Smooth muscle cell (in vitro differentiated cells): ENCODE data around the gene C6orf136. TPM values are rescaled to one million over a fixed set of nuclear protein-coding genes. Genes with fewer than 3 reads are reported as not detected.
"Not testable (repeated sequence)": the region's sequence is repeated elsewhere in the genome, so short reads cannot be mapped to it uniquely, and the experiment has no call there.

Experiments
- DNase-seq: peaks from one replicate; lab custom pipeline; 2025; ENCODE audit not compliant: unreplicated experiment; lab: John Stamatoyannopoulos, UW
- H2AFZ ChIP-seq: fragments of 200-600 bp; sonication (generic); 2 replicates; pipeline ENCODE4 v1.6.0; 2016; ENCODE audit warnings: antibody characterized with exemption, low read depth, mild to moderate bottlenecking
- H3F3A ChIP-seq: fragments of 200-600 bp; sonication (generic); 2 replicates; pipeline ENCODE4 v1.6.0; 2017; ENCODE audit warnings: antibody characterized with exemption, low read depth
- H3K27ac ChIP-seq: fragments of 200-600 bp; sonication (generic); 2 replicates; pipeline ENCODE4 v1.5.1; 2016; ENCODE audit warnings: low read depth, mild to moderate bottlenecking
- H3K27me3 ChIP-seq: fragments of 200-600 bp; sonication (generic); 2 replicates; pipeline ENCODE4 v1.6.1; 2016; ENCODE audit warnings: low read depth, mild to moderate bottlenecking
- H3K36me3 ChIP-seq: fragments of 200-600 bp; sonication (generic); 2 replicates; pipeline ENCODE4 v1.5.1; 2016; ENCODE audit warnings: low read depth
- H3K4me1 ChIP-seq: fragments of 200-600 bp; sonication (generic); 2 replicates; pipeline ENCODE4 v1.5.1; 2016; ENCODE audit warnings: low read depth
- H3K4me2 ChIP-seq: fragments of 200-600 bp; sonication (generic); 2 replicates; pipeline ENCODE4 v1.6.0; 2016; ENCODE audit warnings: mild to moderate bottlenecking
- H3K4me3 ChIP-seq: fragments of 200-600 bp; sonication (generic); 2 replicates; pipeline ENCODE4 v1.5.1; 2016; ENCODE audit warnings: mild to moderate bottlenecking
- H3K79me2 ChIP-seq: fragments of 200-600 bp; sonication (generic); 2 replicates; pipeline ENCODE4 v1.6.0; 2016; ENCODE audit warnings: low read depth, mild to moderate bottlenecking
- H3K9ac ChIP-seq: fragments of 200-600 bp; sonication (generic); 2 replicates; pipeline ENCODE4 v1.6.0; 2016; ENCODE audit warnings: low read depth
- H3K9me3 ChIP-seq: fragments of 200-600 bp; sonication (generic); replicated peaks from 2 replicates; pipeline ENCODE4 v1.5.1; 2016; ENCODE audit warnings: low read depth
- H4K20me1 ChIP-seq: fragments of 200-600 bp; sonication (generic); 2 replicates; pipeline ENCODE4 v1.6.0; 2016; ENCODE audit warnings: low read depth
- WGBS: methylation state at CpG from one replicate; pipeline ENCODE4 v1.1.7; 2016; ENCODE audit warnings: low lambda C conversion rate; 5-methylcytosine and 5-hydroxymethylcytosine counted together
- polyA plus RNA-seq: library from polyadenylated mRNA; unstranded; fragments of >200 nt; fragmentation: Nextera tagmentation; extraction: Ambion mirVana; gene quantifications from 2 replicates; pipeline ENCODE4 v1.2.1, GENCODE V29; 2016
- total RNA-seq: library from RNA; depleted of rRNA; stranded (reverse); fragments of >200 nt; gene quantifications from 2 replicates; pipeline ENCODE4 v1.2.3, GENCODE V29; 2014
- TF ChIP-seq, protein P1 (sequence below): fragments of 200-600 bp; sonication (generic); IDR thresholded peaks from 2 replicates; pipeline ENCODE4 v1.5.1; 2017; ENCODE audit warnings: borderline replicate concordance, mild to moderate bottlenecking, antibody characterized with exemption; ENCODE audit not compliant: insufficient read depth, poor library complexity, severe bottlenecking

C6orf136 gene
- total and polyA plus RNA-seq, 2 experiments from 2014 or later = 1.8 to 5.3 TPM

DNA sequence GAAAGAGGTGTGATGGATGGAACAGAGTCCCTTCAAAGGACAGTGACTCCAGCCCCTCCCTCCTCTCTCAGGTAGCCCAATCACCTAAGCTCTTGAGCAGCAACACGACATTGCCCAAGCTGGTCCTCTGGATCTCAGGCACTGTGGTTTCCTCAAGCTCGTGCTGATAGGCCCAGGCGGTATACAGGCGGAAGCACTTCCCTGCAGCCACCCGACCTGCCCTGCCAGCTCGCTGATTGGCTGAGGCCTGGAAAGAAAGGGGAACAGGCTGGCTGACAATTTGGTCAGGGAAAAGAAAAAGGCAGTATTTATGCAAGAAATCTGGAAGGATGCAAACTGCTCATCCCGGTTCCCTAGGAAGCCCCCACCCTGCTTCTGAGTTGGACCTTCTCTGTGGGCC lies 9.6 kb downstream of the C6orf136 start:
- H3K27me3 ChIP-seq = no peaks in the 10 kb centered on the region
- no peak overlapping the region for H3K27ac ChIP-seq

DNA sequence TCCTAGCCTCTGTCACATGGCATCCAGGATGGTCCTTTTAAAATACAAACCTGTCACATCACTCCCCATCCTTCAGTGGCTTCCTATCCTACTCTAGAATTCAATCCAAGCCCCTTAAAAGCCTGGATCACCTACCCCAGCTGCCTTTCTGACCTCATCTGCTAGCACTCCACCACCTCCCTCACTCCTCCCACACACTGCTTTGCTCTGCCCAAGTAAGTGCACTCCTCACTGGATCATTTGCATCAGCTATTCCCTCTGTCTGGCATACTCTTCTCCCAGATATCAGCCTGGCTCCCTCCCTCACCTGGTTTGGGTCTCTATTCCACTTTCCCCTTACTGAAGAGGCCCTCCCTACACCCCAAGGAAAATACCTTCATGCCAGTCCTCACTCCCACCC lies 10.5 kb downstream of the C6orf136 start:
- H3K9me3 ChIP-seq = no peaks in the 10 kb centered on the region
- H3K4me2 ChIP-seq = no peak overlapping the region
- H2AFZ ChIP-seq = no peak overlapping the region
- no peaks in the 10 kb centered on the region for H4K20me1 ChIP-seq
- H3K79me2 ChIP-seq = no peaks in the 10 kb centered on the region
- H3K36me3 ChIP-seq = peaks cover 3% of the 10 kb centered on the region
- no peaks in the 10 kb centered on the region for H3K27me3 ChIP-seq
- DNase-seq = no peak
- no peak overlapping the region for H3K9ac ChIP-seq
- no peaks in the 10 kb centered on the region for H3F3A ChIP-seq
- TF ChIP-seq, protein P1, sequence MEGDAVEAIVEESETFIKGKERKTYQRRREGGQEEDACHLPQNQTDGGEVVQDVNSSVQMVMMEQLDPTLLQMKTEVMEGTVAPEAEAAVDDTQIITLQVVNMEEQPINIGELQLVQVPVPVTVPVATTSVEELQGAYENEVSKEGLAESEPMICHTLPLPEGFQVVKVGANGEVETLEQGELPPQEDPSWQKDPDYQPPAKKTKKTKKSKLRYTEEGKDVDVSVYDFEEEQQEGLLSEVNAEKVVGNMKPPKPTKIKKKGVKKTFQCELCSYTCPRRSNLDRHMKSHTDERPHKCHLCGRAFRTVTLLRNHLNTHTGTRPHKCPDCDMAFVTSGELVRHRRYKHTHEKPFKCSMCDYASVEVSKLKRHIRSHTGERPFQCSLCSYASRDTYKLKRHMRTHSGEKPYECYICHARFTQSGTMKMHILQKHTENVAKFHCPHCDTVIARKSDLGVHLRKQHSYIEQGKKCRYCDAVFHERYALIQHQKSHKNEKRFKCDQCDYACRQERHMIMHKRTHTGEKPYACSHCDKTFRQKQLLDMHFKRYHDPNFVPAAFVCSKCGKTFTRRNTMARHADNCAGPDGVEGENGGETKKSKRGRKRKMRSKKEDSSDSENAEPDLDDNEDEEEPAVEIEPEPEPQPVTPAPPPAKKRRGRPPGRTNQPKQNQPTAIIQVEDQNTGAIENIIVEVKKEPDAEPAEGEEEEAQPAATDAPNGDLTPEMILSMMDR = no peak
- H3K27ac ChIP-seq = no peak overlapping the region
- no peaks in the 10 kb centered on the region for H3K4me1 ChIP-seq
- H3K4me3 ChIP-seq = no peak overlapping the region

More for the DNA sequence above, 9.6 kb downstream of the C6orf136 start:
- TF ChIP-seq, protein P1 = no peak
- Histone ChIP-seq H3K4me2 (no peak overlapping the region), H3K4me1 (no peaks in the 10 kb centered on the region), H3K36me3 (peaks cover 7% of the 10 kb centered on the region), H4K20me1 (no peaks in the 10 kb centered on the region), H3F3A (no peaks in the 10 kb centered on the region), H3K9me3 (no peaks in the 10 kb centered on the region), H3K79me2 (no peaks in the 10 kb centered on the region), H3K9ac (no peak overlapping the region), H2AFZ (no peak overlapping the region), H3K4me3 (no peak overlapping the region)
- DNase-seq = no peak
- WGBS = 93% methylated on average over 7 of the region's 7 CpGs

DNA sequence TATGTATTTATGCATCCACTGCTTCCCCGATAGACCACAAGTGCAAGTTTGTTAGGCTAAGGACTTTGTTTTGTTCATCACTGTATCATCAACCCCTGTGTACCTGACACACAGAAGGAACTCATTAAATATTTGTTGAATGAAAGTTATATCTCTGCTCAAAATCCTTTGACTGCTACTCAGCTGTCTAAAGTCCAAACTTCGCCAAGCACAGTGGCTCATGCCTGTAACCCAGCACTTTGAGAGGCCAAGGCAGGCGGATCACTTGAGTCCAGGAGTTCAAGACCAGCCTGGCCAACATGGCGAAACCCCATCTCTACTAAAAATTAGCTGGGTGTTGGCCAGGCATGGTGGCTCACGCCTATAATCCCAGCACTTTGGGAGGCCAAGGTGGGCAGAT lies 11.0 kb downstream of the C6orf136 start:
- H3K9me3 ChIP-seq, H2AFZ ChIP-seq, H4K20me1 ChIP-seq, H3K27me3 ChIP-seq, H3F3A ChIP-seq, H3K79me2 ChIP-seq, H3K27ac ChIP-seq, H3K4me1 ChIP-seq, H3K9ac ChIP-seq, H3K36me3 ChIP-seq, H3K4me2 ChIP-seq, H3K4me3 ChIP-seq, DNase-seq: not testable (repeated sequence)
- WGBS = 94% methylated on average over 5 of the region's 5 CpGs

DNA sequence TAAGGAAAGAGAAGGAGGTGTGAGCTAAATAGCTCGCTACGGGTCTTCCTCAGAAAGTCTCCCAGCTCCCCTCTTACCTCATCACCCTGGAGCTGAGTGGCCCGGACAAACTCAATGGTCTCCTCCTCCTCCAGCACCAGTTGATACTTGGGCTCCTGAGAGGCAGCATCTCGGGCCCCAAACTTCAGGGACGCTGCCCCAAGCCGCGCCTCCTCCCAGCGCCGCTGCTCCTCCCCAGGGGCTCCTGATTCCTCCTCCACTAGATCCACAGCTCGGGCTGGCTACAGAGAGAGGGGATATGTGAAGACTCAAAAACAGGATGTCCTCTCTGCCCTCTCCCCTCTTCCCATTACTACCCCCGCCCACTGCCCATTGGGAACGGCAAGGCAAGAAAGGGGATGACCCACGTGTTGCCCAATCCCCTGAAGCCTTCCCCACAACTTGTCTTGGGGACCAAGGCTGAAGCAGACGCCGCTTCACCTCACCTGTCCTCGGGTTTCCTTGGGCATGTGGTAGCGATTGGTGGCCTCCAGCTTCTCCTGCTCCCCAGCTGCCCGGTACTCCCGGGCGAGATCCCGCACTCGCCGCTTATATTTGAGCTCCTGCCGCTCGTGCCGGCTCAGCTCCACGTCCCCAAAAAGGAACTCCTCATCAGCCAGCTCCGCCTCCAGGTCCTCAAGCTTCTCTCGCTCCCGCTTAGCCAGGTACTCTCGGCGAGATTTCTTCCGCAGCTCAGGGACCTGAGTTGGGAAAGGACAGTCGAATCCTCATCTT lies 18.2 kb downstream of the C6orf136 start:
- no peaks in the 10 kb centered on the region for H4K20me1 ChIP-seq
- H3K27ac ChIP-seq = no peak overlapping the region
- no peak for DNase-seq
- no peaks in the 10 kb centered on the region for H3K79me2 ChIP-seq
- peaks cover 3% of the 10 kb centered on the region for H3K36me3 ChIP-seq
- no peaks in the 10 kb centered on the region for H3K27me3 ChIP-seq
- no peaks in the 10 kb centered on the region for H3K9me3 ChIP-seq
- no peaks in the 10 kb centered on the region for H3F3A ChIP-seq
- no peak overlapping the region for H2AFZ ChIP-seq
- H3K4me1 ChIP-seq = no peaks in the 10 kb centered on the region
- H3K4me3 ChIP-seq = no peak overlapping the region
- H3K9ac ChIP-seq = no peak overlapping the region
- H3K4me2 ChIP-seq = no peak overlapping the region
- TF ChIP-seq, protein P1 = no peak
- 97% methylated on average over 34 of the region's 34 CpGs for WGBS

DNA sequence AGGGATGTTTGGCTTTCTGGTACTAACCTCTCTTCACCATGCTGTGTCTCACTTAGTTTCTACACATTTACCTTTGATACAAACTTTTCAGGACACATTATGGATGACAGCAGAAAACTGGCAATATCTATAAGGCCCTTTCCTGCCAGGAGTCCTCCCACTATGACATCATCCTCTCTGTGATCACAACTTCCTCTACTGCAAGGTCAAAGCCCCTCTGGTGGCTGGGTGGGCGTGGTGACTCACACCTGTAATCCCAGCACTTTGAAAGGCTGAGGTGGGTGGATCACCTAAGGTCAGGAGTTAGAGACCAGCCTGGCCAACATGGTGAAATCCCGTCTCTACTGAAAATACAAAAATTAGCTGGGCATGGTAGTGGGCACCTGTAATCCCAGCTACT lies 19.4 kb downstream of the C6orf136 start:
- H3K36me3 ChIP-seq, H2AFZ ChIP-seq, H3K27me3 ChIP-seq, H3K79me2 ChIP-seq, H3F3A ChIP-seq, H3K4me1 ChIP-seq, H3K9me3 ChIP-seq, H3K4me2 ChIP-seq, H3K27ac ChIP-seq, H3K4me3 ChIP-seq, H3K9ac ChIP-seq, H4K20me1 ChIP-seq, DNase-seq: not testable (repeated sequence)
- 73% methylated on average over 2 of the region's 2 CpGs for WGBS
